Natural killer cell treated with Interleukin-12 subunit alpha and Interleukin-12 subunit beta and Interleukin-15 and Interleukin-18, amount 100 ng/mL, for 72 hours (primary cell): Measurements from ENCODE around the gene LARGE1. TPM values are rescaled to one million over a fixed set of nuclear protein-coding genes. Genes with fewer than 3 reads are reported as not detected.
"Not testable (repeated sequence)": the region's sequence is repeated elsewhere in the genome, so short reads cannot be mapped to it uniquely, and the experiment has no call there.

Experiments used
- ATAC-seq, 2 donors: fragments of 150-1000 bp; cut with Tn5 transposase in 1 of 2; sonication (Bioruptor Pico), chemical (Tn5 transposase) in 1 of 2; 2 replicates each; pipeline ENCODE4 v1.10.0; 2021
- DNase-seq: peaks from one replicate; pipeline ENCODE4 v3.0.0; 2022; ENCODE audit warnings: low spot score
- H3K27ac Mint-ChIP-seq, 2 donors: 1 replicate in 1 of 2; 2 replicates in 1 of 2; pipeline ENCODE4 v1.8.0; 2022; ENCODE audit warnings: mixed read lengths in 2 of 2, mild to moderate bottlenecking in 1 of 2, moderate library complexity in 1 of 2
- H3K27me3 Mint-ChIP-seq, 2 donors: 1 replicate in 1 of 2; 2 replicates in 1 of 2; pipeline ENCODE4 v1.8.0; 2022; ENCODE audit warnings: mixed read lengths in 2 of 2
- H3K36me3 Mint-ChIP-seq: one replicate; pipeline ENCODE4 v1.8.0; 2022; ENCODE audit warnings: mixed read lengths
- H3K4me1 Mint-ChIP-seq, 2 donors: 1 replicate in 1 of 2; 2 replicates in 1 of 2; pipeline ENCODE4 v1.8.0; 2022; ENCODE audit warnings: low read depth in 2 of 2, mixed read lengths in 2 of 2, mild to moderate bottlenecking in 1 of 2
- H3K4me3 Mint-ChIP-seq: one replicate; pipeline ENCODE4 v1.8.0; 2022; ENCODE audit warnings: mixed read lengths
- H3K9me3 Mint-ChIP-seq: 2 replicates; pipeline ENCODE4 v1.8.0; 2022; ENCODE audit warnings: mixed read lengths
- total RNA-seq, 2 donors: library from RNA; stranded (reverse); gene quantifications; one replicate each; pipeline ENCODE4 v1.2.3, GENCODE V29; 2022

LARGE1 gene
- total RNA-seq, 2 donors from 2014 or later = 6.9 to 9.0 TPM

DNA sequence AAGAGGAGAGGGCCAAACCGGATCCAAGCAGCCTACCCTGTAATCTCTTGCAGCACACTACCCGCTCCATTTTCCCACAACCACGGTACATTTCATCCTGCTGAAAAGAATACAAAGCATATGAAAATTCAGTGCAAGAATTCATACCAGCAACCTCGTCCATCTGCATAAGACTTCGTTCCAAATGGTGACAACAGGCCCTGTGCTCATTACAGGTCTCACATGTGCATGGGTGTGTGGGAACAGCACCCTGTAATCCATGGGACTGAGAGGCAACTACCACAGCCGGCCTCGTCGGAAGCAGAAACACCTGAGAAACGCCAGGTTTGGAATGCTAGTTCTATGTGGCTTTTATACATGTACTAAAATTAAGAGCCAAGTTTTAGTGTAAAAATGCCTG is 52.3 kb downstream of the LARGE1 start:
- no peak overlapping the region for H3K4me3 Mint-ChIP-seq
- ATAC-seq = no peak

DNA sequence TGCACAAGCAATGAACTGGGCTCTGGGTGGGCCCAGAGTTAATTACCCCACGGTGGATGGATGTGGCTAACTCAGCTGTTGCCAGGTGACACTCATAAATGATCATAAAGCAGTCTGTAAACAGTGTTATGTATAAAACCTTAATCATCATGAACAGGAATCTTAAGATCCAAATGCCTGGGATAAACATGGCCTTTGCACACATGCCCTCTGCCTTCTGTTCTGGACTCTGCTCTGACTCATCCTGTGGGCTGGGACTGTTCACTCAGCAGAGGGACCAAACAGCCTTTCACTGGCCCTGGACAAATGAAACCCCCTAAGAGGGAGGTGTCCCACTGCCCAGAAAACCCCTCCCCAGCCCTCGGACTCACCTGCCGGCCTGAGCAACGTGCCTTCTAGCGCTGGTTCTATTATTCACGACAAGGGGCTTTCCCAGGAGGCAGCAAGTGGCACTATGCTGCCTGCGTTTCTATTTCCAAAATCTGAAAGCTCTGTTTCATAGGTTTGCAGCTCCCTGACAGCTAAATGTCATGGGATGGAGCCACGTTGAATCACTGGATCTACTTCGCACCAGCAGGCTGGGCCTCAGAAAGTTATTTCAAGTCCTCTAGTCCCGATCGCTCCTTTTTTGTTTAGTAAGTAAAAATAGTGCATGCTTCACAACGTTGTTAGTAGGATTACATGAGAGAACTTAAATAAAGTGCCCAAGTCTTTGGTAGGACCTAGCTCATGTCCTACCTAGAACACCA is 53.0 kb downstream of the LARGE1 start:
- Mint-ChIP-seq H3K36me3 (no peaks in the 10 kb centered on the region), H3K4me3 (no peak overlapping the region), H3K27me3 (no peaks in the 10 kb centered on the region), H3K4me1 (no peaks in the 10 kb centered on the region), H3K9me3 (no peaks in the 10 kb centered on the region), H3K27ac (no peak overlapping the region)
- DNase-seq = no peak
- no peak for ATAC-seq

More for the DNA sequence above, 52.3 kb downstream of the LARGE1 start:
- Mint-ChIP-seq H3K4me1 (no peaks in the 10 kb centered on the region), H3K36me3 (no peaks in the 10 kb centered on the region), H3K27me3 (no peaks in the 10 kb centered on the region), H3K9me3 (no peaks in the 10 kb centered on the region), H3K27ac (no peak overlapping the region)
- no peak for DNase-seq

DNA sequence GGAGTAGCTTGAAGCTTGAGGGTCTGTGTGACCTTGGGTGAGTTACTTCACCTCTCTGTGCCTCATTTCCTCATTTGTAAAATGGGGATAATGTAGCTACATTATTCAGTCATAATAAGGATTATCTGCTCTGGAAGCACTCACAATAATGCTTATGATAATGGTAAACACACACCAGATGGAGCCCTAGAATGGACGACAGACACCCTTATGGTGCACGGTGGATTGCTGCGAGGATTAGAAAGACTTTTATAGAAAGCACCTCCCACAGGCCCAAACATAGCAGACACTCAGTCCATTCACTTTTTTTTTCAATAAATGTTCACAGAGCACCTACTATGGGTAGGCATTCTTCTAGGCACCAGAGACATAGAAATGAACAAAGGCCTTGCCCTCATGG is 53.8 kb downstream of the LARGE1 start:
- no peaks in the 10 kb centered on the region for H3K36me3 Mint-ChIP-seq
- no peak overlapping the region for H3K27ac Mint-ChIP-seq
- H3K4me1 Mint-ChIP-seq = no peaks in the 10 kb centered on the region
- DNase-seq = no peak
- H3K4me3 Mint-ChIP-seq = no peak overlapping the region
- H3K27me3 Mint-ChIP-seq = no peaks in the 10 kb centered on the region
- no peak for ATAC-seq
- no peaks in the 10 kb centered on the region for H3K9me3 Mint-ChIP-seq

DNA sequence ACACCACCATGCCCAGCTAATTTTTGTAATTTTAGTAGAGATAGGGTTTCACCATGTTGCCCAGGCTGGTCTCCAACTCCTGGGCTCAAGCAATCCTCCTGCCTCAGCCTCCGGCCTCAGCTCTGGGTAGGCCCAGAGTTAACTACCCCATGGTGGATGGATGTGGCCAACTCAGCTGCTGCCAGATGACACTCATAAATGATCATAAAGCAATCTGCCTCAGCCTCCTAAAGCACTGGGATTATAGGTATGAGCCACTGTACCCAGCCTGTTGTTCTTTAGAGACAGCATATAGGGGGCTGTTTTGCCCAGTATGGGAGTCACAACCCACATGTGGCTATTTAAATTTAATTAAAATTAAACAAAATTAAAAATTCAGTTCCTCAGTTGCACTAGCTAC is 54.3 kb downstream of the LARGE1 start:
- no peak for ATAC-seq
- Mint-ChIP-seq H3K4me1 (no peaks in the 10 kb centered on the region), H3K9me3 (no peaks in the 10 kb centered on the region), H3K27me3 (no peaks in the 10 kb centered on the region), H3K4me3 (no peak overlapping the region), H3K36me3 (no peaks in the 10 kb centered on the region), H3K27ac (no peak overlapping the region)
- DNase-seq = no peak

DNA sequence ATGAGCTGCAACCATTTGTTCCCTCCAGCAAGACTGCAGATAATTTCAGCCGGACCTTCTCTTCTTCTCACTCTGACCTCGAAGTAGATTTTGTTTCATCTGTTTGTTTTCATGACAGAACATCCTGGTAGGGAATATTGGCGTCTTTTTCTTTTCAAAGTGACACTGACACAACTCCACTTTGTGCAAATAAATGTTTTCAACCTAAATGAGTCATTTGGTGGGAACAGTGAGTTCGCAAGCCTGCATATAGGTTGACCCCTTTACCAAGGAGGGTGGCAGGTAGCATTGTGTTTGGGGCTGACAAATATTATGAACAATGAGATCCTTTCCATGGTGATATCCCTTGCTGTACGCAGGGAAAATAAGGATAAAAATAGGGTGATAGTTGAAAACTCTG is 55.0 kb downstream of the LARGE1 start:
- ATAC-seq (no peak), DNase-seq (no peak)
- no peak overlapping the region for H3K4me3 Mint-ChIP-seq
- no peaks in the 10 kb centered on the region for H3K9me3 Mint-ChIP-seq
- H3K27ac Mint-ChIP-seq = no peak overlapping the region
- H3K4me1 Mint-ChIP-seq = no peaks in the 10 kb centered on the region
- no peaks in the 10 kb centered on the region for H3K27me3 Mint-ChIP-seq
- H3K36me3 Mint-ChIP-seq = no peaks in the 10 kb centered on the region

DNA sequence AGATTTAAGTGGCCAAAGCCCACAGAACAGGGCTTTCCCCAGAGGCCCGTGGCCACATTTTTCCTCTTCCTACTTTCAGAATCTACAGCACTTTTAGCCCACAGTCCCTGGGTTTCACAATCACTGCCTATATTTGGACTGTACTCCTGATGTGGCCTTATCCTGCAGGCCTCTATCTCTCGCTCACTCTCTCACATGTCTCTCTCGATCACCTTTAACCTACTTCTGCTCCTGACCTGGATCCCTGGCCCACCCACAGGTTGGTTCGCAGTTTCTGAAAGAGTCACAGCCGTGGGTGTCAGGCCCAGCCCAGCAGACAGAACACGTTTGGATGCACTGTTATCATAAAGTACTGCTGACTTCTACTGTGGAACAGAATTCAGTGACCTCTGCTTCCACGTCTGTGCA is 55.5 kb downstream of the LARGE1 start:
- H3K9me3 Mint-ChIP-seq = no peaks in the 10 kb centered on the region
- H3K27ac Mint-ChIP-seq = no peak overlapping the region
- H3K4me3 Mint-ChIP-seq = no peak overlapping the region
- no peaks in the 10 kb centered on the region for H3K4me1 Mint-ChIP-seq
- H3K27me3 Mint-ChIP-seq = no peaks in the 10 kb centered on the region
- ATAC-seq = no peak
- no peaks in the 10 kb centered on the region for H3K36me3 Mint-ChIP-seq
- no peak for DNase-seq

DNA sequence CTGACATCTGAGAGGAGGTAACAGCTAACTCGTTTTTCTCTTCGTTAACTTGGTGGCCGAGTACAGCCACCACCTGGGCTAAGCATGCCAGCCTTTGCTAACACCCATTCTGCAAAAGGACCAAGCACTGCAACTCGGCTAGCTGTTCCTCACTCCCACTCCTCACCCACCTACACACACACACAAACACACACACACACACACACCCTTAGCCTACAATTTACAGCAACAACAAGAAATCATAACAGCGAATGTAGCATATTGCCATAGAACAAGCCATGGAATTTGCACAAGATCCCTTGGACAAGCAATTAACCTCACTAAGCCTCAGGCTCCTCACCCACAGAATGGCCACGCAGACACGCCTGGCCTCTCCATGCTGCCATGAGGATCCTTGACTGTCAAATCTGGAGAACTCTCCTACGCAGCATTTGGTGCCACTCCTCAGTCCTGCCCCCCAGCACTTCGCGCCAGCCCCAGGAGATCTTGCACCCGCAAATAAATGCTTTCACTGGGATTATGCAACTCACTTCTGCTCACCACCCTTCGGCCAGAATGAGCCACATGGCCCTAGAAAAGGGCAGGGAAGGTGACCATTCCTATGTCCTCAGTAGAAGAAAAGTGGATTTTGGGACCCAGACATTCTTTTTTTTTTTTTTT is 58.9 kb downstream of the LARGE1 start:
- Mint-ChIP-seq H3K36me3 (no peaks in the 10 kb centered on the region), H3K4me1 (no peaks in the 10 kb centered on the region), H3K4me3 (no peak overlapping the region), H3K27ac (no peak overlapping the region), H3K9me3 (peaks cover 3% of the 10 kb centered on the region), H3K27me3 (no peaks in the 10 kb centered on the region)
- DNase-seq (no peak), ATAC-seq (peak in 1 of 2 donors; percentile 11)

DNA sequence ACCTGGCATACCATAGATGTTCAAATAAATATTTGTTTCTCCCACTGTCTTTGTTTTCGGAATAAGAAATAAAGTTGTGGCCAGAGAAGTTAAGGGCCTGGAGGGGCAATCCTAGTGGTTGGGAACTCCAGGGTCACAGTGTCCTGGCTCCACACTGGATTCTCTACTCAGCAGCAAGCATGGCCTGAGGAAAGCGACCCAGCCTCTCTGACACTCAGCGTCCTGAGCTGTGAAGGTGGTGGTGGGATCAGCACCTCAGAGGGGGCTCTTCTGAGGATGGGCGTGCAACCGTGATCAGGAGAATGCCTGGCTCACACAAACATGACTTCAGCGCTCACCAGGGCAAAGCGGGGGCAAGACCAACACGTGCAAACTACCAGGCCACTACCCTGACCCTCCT is 59.9 kb downstream of the LARGE1 start:
- no peaks in the 10 kb centered on the region for H3K27me3 Mint-ChIP-seq
- H3K4me1 Mint-ChIP-seq = no peaks in the 10 kb centered on the region
- ATAC-seq (peak; percentile 27 to 52), DNase-seq (no peak)
- no peaks in the 10 kb centered on the region for H3K36me3 Mint-ChIP-seq
- H3K9me3 Mint-ChIP-seq = peaks cover 3% of the 10 kb centered on the region
- no peak overlapping the region for H3K4me3 Mint-ChIP-seq
- H3K27ac Mint-ChIP-seq = no peak overlapping the region

DNA sequence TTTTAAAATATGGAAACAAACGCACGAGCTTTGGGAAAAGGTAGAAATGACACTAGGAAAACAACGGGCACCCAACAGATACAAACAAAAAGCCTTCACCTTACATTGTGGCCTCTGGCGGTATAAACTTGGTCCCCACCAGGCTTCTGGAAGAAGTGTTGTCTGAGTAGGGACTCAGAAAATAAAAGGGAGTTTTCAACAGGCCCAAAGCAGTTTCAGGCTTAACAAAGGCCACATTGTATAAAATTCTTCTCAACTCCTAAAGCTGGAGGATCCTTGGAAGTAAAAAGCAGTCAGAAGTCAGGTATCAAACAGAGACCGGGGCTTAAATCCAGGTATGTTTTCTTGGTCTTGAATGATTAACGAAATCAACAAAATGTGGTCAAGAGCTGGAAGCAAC is 61.0 kb downstream of the LARGE1 start:
- no peaks in the 10 kb centered on the region for H3K4me1 Mint-ChIP-seq

DNA sequence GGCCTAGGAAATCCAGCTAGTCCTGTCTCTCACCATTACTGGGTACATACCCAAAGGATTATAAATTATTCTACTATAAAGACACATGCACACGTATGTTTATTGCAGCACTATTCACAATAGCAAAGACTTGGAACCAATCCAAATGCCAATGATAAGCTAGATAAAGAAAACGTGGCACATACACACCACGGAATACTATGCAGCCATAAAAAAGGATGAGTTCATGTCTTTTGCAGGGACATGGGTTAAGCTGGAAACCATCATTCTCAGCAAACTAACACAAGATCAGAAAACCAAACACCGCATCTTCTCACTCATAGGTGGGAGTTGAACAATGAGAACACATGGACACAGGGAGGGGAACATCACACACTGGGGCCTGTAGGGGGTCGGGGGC is 61.6 kb downstream of the LARGE1 start:
- not testable (repeated sequence) for H3K27me3 Mint-ChIP-seq, H3K27ac Mint-ChIP-seq, H3K4me3 Mint-ChIP-seq, DNase-seq, ATAC-seq, H3K36me3 Mint-ChIP-seq, H3K4me1 Mint-ChIP-seq, H3K9me3 Mint-ChIP-seq

More for the DNA sequence above, 61.0 kb downstream of the LARGE1 start:
- Mint-ChIP-seq H3K4me3 (no peak overlapping the region), H3K27ac (no peak overlapping the region), H3K36me3 (no peaks in the 10 kb centered on the region), H3K9me3 (peaks cover 3% of the 10 kb centered on the region), H3K27me3 (no peaks in the 10 kb centered on the region)
- no peak for DNase-seq
- ATAC-seq = no peak

DNA sequence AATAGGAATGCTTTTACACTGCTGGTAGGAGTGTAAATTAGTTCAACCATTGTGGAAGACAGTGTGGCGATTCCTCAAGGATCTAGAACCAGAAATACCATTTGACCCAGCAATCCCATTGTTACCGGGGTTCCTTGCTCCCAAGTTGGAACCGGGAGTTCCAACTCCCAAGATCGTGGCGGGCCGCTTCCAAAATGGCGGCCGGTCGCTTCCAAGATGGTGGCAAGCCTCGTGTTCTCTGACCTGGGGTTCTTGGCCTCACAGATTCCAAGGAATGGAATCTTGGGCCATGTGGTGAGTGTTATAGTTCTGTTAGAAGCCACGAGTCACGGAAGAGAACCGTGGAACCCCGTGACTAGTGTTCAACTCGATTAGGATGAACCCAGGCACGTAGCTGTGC is 62.5 kb downstream of the LARGE1 start:
- H3K27ac Mint-ChIP-seq, H3K9me3 Mint-ChIP-seq, DNase-seq, H3K36me3 Mint-ChIP-seq, H3K27me3 Mint-ChIP-seq, H3K4me3 Mint-ChIP-seq, ATAC-seq: not testable (repeated sequence)
- H3K4me1 Mint-ChIP-seq = peaks cover 10 to 12% of the 10 kb centered on the region in 2 donors

DNA sequence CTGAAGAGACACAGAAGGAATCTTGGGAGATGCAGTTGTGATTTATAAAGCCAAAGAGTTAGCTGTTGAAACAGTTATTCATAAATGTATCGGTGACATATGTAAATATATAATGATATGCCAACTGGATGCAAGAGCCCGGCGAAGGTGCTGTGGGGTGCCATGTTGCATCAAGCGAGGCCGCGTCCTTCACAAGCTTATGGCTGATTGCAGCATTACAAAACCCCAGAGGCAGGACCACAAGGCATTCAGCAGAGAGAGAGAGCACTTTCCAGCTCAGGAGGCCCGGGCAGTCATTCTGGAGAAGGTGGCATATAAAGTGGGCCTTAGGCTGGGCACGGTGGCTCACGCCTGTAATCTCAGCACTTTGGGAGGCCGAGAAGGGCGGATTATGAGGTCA is 65.6 kb downstream of the LARGE1 start:
- no peaks in the 10 kb centered on the region for H3K27me3 Mint-ChIP-seq
- no peak for ATAC-seq

DNA sequence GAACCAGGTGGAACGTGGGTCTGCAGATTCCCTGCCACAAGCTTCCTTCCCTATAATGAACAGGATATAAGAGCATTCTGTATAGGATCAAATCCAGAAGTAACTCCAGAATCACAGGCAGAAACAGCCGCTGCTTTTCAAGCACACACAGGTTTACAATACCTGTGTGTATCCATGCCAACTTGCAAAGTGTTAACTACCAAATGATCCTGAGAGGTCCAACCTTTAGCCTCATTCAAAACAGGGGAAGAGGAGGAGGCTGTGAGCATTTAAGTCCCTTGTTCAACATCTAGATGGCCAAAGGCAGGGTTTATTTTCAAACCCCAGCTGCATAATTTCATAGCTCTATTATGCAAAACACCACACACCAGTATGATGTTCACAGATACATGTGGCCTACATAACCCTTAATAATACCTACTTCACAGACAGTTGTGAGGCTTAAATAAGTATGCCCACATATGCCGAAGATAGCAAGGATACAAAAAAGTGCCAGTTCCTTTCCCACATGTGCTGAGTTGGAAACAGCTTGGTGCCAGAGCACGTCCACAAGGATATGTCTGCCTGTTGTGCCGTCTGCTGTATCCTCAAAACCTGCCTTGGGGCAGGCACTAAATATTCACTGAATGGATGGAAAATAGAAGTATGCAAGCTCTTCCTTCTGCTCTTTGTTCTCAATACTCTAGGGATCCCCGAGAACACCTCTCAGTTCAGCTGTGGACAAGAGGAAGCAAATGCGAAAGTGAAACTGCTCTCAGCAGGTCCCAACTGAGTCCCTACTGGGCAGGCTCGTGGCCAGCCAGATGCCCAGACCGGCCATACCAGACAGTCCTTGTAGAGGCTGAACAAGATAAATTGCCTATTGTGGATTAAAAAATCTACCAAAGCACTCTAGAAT is 66.8 kb downstream of the LARGE1 start:
- Mint-ChIP-seq H3K4me3 (peak overlapping the region; percentile 84), H3K27ac (peak overlapping the region; percentile 65 to 88), H3K36me3 (no peaks in the 10 kb centered on the region), H3K4me1 (peaks cover 10 to 12% of the 10 kb centered on the region in 2 donors), H3K27me3 (no peaks in the 10 kb centered on the region), H3K9me3 (no peaks in the 10 kb centered on the region)
- ATAC-seq (peak; percentile 75 to 86), DNase-seq (no peak)

More for the DNA sequence above, 65.6 kb downstream of the LARGE1 start:
- peaks cover 10 to 12% of the 10 kb centered on the region in 2 donors for H3K4me1 Mint-ChIP-seq
- no peaks in the 10 kb centered on the region for H3K36me3 Mint-ChIP-seq
- peaks cover 3% of the 10 kb centered on the region for H3K9me3 Mint-ChIP-seq
- H3K27ac Mint-ChIP-seq = no peak overlapping the region
- no peak overlapping the region for H3K4me3 Mint-ChIP-seq
- DNase-seq = no peak
